HG02840 (cell line): ENCODE results near the gene TNFRSF19.
A peak's percentile ranks its signal among the peaks of the same experiment; 100 is the strongest.
"Not testable (repeated sequence)": the region's sequence is repeated elsewhere in the genome, so short reads cannot be mapped to it uniquely, and the experiment has no call there.

Source experiments
- ATAC-seq: cut with Tn5 transposase; IDR thresholded peaks from one replicate; pipeline ENCODE4 v1.9.1; 2021; ENCODE audit warnings: mild to moderate bottlenecking, moderate library complexity, moderate number of reproducible peaks; ENCODE audit not compliant: unreplicated experiment, low FRiP score

Gene TNFRSF19

GRCh38 chr13:23567906-23568460, 2.2 kb upstream of the TNFRSF19 start:
- no peak for ATAC-seq

- ATAC-seq = no peak
Measured at GRCh38 chr13:23570921-23571315, 706 bp downstream of the TNFRSF19 start.

- no peak for ATAC-seq
Measured at GRCh38 chr13:23571431-23571830, 1.2 kb downstream of the TNFRSF19 start.

- no peak for ATAC-seq
Measured at GRCh38 chr13:23572836-23573235, 2.6 kb downstream of the TNFRSF19 start.

- no peak for ATAC-seq
Measured at GRCh38 chr13:23574421-23575145, 4.4 kb downstream of the TNFRSF19 start.

GRCh38 chr13:23575632-23576031, 5.4 kb downstream of the TNFRSF19 start:
- ATAC-seq = no peak

GRCh38 chr13:23578411-23579071, 8.3 kb downstream of the TNFRSF19 start:
- ATAC-seq = peak; percentile 70

- ATAC-seq = peak; percentile 81
Measured at GRCh38 chr13:23579072-23579895, 9.1 kb downstream of the TNFRSF19 start.

- no peak for ATAC-seq
Measured at GRCh38 chr13:23579896-23580683, 9.9 kb downstream of the TNFRSF19 start.

- no peak for ATAC-seq
Measured at GRCh38 chr13:23580684-23581060, 10.5 kb downstream of the TNFRSF19 start.

GRCh38 chr13:23583491-23583890, 13.3 kb downstream of the TNFRSF19 start:
- no peak for ATAC-seq

- no peak for ATAC-seq
Measured at GRCh38 chr13:23584275-23584674, 14.1 kb downstream of the TNFRSF19 start.

- no peak for ATAC-seq
Measured at GRCh38 chr13:23586336-23586735, 16.1 kb downstream of the TNFRSF19 start.

- no peak for ATAC-seq
Measured at GRCh38 chr13:23588666-23589065, 18.5 kb downstream of the TNFRSF19 start.

GRCh38 chr13:23592596-23592995, 22.4 kb downstream of the TNFRSF19 start:
- ATAC-seq = no peak

GRCh38 chr13:23593148-23593547, 22.9 kb downstream of the TNFRSF19 start:
- no peak for ATAC-seq

- ATAC-seq = not testable (repeated sequence)
Measured at GRCh38 chr13:23594290-23594689, 24.1 kb downstream of the TNFRSF19 start.

GRCh38 chr13:23598369-23598768, 28.2 kb downstream of the TNFRSF19 start:
- ATAC-seq = no peak

- no peak for ATAC-seq
Measured at GRCh38 chr13:23599083-23599925, 29.1 kb downstream of the TNFRSF19 start.
